GM10266 (cell line): Measurements from ENCODE around the gene SH3RF1.
"Not testable (repeated sequence)": the region's sequence is repeated elsewhere in the genome, so short reads cannot be mapped to it uniquely, and the experiment has no call there.

Experiments
- DNase-seq: peaks from one replicate; pipeline ENCODE4 v3.0.0; 2012; ENCODE audit errors: extremely low spot score
- TF ChIP-seq, protein P1 (sequence below): IDR thresholded peaks from 2 replicates; pipeline ENCODE4 v1.5.1; 2012; ENCODE audit warnings: mild to moderate bottlenecking, low read depth; ENCODE audit not compliant: control insufficient read depth, insufficient read depth; ENCODE audit errors: missing control alignments

The SH3RF1 gene

DNA sequence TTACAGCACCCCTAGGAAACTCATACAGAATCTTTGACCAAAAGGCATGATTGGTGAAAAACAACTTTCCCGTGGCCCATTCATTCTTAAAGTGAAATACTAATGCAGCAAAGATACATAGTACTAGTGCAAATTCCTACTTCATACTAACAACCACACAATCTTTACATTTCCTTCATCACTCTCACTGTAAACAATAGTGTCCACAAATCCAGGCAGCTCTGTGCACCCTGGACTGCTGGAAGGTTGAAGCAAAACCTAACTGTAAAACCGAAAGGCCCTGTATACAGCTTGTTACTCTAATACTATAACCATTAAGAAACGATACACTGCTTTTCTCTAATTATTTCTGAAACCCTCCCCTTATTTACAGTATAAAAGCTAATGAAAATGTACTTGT lies 82.6 kb downstream of the SH3RF1 start:
- no peak for DNase-seq
- TF ChIP-seq, protein P1, sequence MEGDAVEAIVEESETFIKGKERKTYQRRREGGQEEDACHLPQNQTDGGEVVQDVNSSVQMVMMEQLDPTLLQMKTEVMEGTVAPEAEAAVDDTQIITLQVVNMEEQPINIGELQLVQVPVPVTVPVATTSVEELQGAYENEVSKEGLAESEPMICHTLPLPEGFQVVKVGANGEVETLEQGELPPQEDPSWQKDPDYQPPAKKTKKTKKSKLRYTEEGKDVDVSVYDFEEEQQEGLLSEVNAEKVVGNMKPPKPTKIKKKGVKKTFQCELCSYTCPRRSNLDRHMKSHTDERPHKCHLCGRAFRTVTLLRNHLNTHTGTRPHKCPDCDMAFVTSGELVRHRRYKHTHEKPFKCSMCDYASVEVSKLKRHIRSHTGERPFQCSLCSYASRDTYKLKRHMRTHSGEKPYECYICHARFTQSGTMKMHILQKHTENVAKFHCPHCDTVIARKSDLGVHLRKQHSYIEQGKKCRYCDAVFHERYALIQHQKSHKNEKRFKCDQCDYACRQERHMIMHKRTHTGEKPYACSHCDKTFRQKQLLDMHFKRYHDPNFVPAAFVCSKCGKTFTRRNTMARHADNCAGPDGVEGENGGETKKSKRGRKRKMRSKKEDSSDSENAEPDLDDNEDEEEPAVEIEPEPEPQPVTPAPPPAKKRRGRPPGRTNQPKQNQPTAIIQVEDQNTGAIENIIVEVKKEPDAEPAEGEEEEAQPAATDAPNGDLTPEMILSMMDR: no peak

DNA sequence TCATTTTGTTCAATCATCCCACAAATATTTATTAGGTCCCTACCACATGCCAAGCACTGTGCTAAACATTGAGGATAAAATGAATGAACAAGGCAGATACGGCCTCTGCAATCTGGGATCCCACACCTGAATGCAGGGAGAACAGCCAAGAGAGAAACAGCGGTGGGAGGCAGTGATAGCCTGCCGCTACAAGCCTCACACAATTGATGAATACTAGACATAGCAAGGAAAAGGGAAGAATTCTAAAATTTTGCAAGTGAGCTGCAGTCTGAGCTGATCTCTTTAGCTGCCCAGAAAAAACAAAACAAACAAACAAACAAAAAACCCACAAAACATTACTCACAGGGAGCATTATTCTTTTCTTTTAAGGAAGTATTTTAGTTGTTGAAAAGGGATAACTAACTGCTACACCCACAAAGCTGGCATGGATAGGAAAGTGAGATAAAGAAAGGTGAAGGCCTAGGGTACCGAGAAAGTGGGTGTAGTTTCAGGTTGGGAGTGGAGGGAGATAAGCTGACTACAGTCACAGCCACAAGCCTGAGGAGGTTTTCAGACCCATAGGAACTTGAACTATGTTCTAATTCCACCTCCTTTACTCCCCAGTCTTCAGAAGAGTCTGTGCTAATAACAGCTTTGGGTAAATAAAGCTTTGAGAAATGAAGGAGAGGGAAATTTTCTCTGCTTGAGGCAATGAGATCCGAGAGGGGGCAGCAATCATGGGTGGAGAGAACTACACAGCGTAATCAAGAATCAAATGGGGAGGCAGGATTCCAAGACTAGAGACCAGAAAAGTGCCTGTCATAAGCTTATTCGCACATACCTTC lies 85.4 kb downstream of the SH3RF1 start:
- no peak for DNase-seq
- TF ChIP-seq, protein P1: no peak

DNA sequence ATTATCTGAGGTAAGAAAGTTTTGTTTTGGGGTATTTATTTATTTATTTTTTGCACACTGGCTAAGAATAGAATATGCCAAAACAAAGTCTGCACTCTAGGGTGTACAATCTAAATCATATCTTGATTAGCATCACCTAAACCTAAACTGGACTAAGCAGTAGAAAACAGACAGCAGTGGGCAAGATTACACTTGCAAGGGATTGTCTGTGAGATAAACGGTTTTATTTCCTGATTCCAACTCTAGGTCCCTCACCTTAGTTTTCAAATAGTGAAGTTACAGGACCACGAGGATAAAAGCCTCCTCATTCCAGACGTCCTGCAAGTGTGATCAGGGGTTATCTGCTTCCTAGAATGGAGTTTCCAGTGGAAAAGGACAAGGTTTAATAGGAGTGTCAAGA lies 86.1 kb downstream of the SH3RF1 start:
- TF ChIP-seq, protein P1: no peak
- no peak for DNase-seq

DNA sequence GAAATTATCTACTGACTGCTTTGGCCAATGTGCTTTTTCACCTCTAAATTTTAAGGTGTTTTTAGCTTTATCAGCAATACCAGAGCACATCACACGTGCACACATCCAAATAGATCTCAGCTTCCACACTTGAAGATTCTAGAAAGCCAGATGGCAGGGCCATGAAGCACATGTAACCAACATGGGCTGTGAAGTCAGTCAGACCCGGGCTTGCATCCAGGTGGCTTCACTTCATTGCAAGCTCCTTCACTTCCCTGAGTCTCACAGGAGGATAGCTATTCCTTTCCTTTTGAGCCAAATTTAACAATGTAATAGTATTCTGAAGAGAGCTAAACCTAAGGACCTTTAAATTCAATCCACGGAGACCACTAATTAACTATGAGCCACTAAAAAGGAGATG lies 86.5 kb downstream of the SH3RF1 start:
- no peak for DNase-seq
- TF ChIP-seq, protein P1: no peak

DNA sequence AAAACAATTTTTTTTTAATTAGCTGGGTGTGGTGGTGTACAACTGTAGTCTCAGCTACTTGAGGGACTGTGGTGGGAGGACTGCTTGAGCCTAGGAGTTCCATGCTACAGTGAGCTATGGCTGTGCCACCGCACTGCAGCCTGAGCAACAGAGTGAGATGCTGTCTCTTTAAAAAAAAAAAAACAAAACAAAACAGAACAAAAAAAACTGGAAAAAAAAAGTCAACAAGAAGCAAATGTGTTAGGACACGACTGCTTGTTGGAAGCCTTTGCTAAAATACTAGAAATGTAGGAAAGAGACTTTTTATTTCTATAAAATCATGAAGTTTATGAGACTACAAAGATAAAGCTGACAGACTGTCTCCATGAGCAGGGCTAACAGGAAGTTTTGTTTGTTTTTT lies 87.2 kb downstream of the SH3RF1 start:
- no peak for DNase-seq
- TF ChIP-seq, protein P1: no peak

DNA sequence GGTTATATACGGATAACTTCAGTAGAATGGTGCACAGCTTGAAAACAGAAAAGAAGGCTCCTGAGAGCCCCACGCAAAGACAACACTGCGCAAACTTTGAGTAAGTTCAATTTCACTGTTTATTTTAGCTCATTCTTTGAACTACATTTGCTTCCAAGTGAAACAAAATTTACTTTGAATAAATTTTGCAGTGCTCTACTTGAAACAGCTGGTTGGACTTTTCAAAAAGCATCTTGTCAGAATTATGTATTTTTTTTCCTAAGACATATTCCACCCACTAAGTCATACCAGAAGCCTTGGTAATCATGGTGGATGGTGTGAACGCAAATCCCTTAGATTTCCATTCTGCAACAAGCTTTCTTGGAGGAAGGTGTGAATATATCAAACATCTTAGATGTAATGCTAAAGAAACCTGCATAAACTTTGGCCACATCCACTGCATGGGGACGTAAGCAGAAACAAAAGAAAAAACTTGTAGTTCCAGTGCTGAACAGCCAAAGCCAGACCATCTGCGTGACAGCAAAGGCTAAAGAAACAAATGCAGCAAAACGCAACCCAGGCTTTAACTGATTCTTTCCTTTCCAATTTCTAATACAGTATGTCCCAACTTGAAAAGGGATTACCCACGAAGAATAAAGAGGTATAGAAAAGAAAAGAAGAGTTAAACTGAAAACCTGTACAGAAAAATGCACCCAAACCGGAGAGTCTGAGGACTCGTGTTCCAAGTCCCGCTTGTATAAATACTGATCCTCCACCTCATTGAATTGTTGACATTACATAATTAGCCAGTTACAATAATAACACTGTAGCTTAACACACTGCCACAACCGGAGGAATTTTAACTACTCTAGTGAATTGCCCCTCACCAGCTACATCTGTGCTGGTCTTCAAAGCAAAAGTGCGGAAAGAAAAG lies 90.9 kb downstream of the SH3RF1 start:
- TF ChIP-seq, protein P1: no peak

DNA sequence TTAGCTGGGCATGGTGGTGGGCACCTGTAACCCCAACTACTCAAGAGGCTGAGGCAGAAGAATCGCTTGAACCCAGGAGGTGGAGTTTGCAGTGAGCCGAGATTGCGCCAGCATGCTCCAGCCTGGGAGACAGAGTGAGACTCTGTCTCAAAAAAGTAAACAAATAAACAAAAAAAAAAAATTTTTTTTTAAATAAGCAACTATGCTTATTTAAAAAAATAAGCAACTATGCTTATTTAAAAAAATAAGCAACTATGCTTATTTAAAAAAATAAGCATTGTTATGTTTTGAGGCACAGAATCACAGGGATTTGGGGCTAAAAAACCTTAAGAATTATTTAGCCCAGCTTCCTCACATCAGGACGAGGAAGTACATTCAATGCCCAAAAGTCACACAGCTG lies 92.7 kb downstream of the SH3RF1 start:
- not testable (repeated sequence) for DNase-seq

More for the DNA sequence above, 90.9 kb downstream of the SH3RF1 start:
- DNase-seq: no peak
